HG03378 (cell line): ENCODE results near the gene IRF8.

Experiments used
- ATAC-seq: cut with Tn5 transposase; IDR thresholded peaks from one replicate; pipeline ENCODE4 v1.9.1; 2021; ENCODE audit warnings: mild to moderate bottlenecking, moderate library complexity; ENCODE audit not compliant: unreplicated experiment

IRF8 gene

GRCh38 chr16:85954927-85955519 is 56.1 kb downstream of the IRF8 start:
- no peak for ATAC-seq

GRCh38 chr16:85955566-85955965 is 56.6 kb downstream of the IRF8 start:
- ATAC-seq = no peak

GRCh38 chr16:85956426-85956825 is 57.5 kb downstream of the IRF8 start:
- no peak for ATAC-seq

GRCh38 chr16:85958731-85959130 is 59.8 kb downstream of the IRF8 start:
- ATAC-seq = no peak

- ATAC-seq = no peak
Measured at GRCh38 chr16:85959686-85960085, 60.7 kb downstream of the IRF8 start.

GRCh38 chr16:85960486-85961046 is 61.6 kb downstream of the IRF8 start:
- no peak for ATAC-seq

- ATAC-seq = no peak
Measured at GRCh38 chr16:85961988-85962915, 63.3 kb downstream of the IRF8 start.

- no peak for ATAC-seq
Measured at GRCh38 chr16:85963753-85964285, 64.9 kb downstream of the IRF8 start.

- no peak for ATAC-seq
Measured at GRCh38 chr16:85965125-85965524, 66.2 kb downstream of the IRF8 start.

- ATAC-seq = no peak
Measured at GRCh38 chr16:85967111-85967510, 68.1 kb downstream of the IRF8 start.

GRCh38 chr16:85968041-85968920 is 69.3 kb downstream of the IRF8 start:
- ATAC-seq = no peak

GRCh38 chr16:85969159-85969558 is 70.2 kb downstream of the IRF8 start:
- ATAC-seq = no peak

- ATAC-seq = no peak
Measured at GRCh38 chr16:85969591-85969990, 70.6 kb downstream of the IRF8 start.

- no peak for ATAC-seq
Measured at GRCh38 chr16:85970016-85970733, 71.2 kb downstream of the IRF8 start.

- no peak for ATAC-seq
Measured at GRCh38 chr16:85970738-85971137, 71.8 kb downstream of the IRF8 start.
